Cardiac fibroblast (primary cell): ENCODE measurements around the gene RBM26.
A peak's percentile ranks its signal among the peaks of the same experiment; 100 is the strongest.
"Not testable (repeated sequence)": the region's sequence is repeated elsewhere in the genome, so short reads cannot be mapped to it uniquely, and the experiment has no call there.

ENCODE experiments used
- DNase-seq, 2 donors: peaks; one replicate each; pipeline versions ENCODE4 v3.0.0 to v3.0.0-alpha.2; 2010; ENCODE audit warnings: low read depth in 2 of 2
- H3K4me3 ChIP-seq, 2 donors: replicated peaks in 1 of 2; 1 replicate in 1 of 2; 2 replicates in 1 of 2; pipeline ENCODE4 v1.5.1; 2011; ENCODE audit warnings: low read depth in 2 of 2, low read length in 2 of 2, mild to moderate bottlenecking in 2 of 2, moderate library complexity in 1 of 2
- TF ChIP-seq, protein P1 (sequence below): IDR thresholded peaks from one replicate; pipeline ENCODE4 v1.5.1; 2011; ENCODE audit warnings: low read depth, mild to moderate bottlenecking, low read length, inconsistent platforms

The RBM26 gene

DNA sequence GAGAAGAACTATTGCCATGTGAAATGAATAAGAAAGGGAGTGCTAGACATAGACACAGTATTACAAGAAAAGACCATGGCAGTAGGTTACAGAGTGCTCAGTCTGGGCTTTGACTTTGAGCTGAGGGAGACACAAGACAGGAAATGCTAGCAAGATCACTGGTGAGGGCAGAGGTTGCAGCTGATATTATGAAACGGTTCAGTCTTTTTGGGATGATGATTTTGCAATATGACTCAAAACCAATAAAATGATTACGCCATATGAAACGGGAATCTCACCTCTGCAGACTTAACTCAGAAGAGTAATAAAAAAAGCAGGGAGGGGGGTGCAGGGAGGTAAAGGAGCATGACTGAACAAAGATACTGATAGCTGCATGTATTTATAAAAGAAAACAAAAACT is 123.1 kb downstream of the RBM26 start:
- TF ChIP-seq, protein P1, sequence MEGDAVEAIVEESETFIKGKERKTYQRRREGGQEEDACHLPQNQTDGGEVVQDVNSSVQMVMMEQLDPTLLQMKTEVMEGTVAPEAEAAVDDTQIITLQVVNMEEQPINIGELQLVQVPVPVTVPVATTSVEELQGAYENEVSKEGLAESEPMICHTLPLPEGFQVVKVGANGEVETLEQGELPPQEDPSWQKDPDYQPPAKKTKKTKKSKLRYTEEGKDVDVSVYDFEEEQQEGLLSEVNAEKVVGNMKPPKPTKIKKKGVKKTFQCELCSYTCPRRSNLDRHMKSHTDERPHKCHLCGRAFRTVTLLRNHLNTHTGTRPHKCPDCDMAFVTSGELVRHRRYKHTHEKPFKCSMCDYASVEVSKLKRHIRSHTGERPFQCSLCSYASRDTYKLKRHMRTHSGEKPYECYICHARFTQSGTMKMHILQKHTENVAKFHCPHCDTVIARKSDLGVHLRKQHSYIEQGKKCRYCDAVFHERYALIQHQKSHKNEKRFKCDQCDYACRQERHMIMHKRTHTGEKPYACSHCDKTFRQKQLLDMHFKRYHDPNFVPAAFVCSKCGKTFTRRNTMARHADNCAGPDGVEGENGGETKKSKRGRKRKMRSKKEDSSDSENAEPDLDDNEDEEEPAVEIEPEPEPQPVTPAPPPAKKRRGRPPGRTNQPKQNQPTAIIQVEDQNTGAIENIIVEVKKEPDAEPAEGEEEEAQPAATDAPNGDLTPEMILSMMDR = no peak
- no peak overlapping the region for H3K4me3 ChIP-seq
- DNase-seq = peak in 1 of 2 donors; percentile 13

DNA sequence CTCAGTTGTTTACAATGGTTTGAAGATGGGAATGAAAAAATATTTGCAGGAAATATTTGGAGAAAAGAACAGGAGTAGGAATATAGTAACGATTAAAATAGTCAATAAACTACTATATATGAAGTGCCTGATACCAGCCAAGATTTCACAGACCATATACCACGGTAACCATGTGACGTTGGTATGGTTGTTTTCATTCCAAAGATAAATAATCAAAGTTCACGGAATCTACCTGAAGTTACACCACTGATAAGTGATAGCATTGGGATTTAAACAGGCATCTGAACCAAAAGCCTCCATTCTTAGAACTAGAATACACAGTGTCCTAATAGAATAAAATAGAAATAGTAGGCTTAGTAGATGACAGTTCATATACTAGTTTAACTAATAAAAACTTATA is 123.5 kb downstream of the RBM26 start:
- DNase-seq = no peak
- no peak overlapping the region for H3K4me3 ChIP-seq
- TF ChIP-seq, protein P1 = no peak

DNA sequence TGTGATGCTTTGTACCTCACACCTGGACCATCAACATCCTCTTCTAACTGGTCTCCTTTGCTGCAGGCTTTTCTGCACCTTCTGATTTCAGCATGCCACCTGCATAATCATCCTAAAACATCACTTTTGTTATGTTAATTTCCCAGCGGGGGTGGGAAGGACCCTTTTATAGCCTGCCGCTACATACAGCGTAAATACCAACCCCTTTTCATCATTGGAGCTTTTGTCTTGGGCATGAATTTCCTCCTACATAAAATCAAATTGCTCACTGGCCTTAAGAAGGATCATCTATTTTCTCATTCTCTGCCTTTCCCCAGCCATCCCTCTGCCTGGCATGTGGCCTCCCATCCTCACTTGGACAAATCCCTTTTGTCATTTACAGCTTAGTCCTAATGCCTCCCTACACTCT is 124.7 kb downstream of the RBM26 start:
- TF ChIP-seq, protein P1 = no peak
- no peak for DNase-seq
- H3K4me3 ChIP-seq = no peak overlapping the region

DNA sequence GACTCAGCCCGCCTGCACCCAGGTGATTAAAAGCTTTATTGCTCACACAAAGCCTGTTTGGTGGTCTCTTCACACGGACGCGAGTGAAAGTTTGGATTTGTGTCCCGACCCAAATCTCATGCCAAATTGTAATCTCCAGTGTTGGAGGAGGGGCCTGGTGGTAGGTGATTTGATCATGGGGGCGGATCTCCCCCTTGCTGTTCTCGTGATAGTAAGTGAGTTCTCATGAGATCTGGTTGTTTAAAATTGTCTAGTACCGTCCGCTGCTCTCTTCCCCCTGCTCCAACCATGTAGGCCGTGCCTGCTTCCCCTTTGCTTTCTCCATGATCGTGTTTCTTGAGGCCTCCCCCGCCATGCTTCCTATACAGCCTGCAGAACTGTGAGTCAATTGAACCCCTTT is 126.3 kb downstream of the RBM26 start:
- H3K4me3 ChIP-seq, DNase-seq: not testable (repeated sequence)

DNA sequence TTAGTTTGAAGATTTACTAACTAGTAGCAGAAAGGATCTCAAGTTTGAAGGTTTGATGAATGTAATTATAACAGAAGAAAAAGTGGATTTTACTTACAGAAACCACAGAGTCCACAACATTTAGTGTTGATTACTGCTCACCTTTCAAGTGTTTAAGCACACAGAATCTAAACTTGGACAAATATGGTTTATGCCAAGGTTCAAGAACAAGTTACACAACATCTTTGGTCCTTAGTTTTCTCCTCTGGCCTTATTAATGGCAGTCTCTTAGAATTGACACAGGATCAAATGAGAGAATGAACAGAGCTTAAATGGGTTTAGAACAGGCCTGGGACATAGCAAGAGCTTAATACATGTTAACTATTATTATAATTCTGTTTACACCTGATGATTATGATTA is 133.0 kb downstream of the RBM26 start:
- no peak overlapping the region for H3K4me3 ChIP-seq
- no peak for DNase-seq
- TF ChIP-seq, protein P1 = no peak

DNA sequence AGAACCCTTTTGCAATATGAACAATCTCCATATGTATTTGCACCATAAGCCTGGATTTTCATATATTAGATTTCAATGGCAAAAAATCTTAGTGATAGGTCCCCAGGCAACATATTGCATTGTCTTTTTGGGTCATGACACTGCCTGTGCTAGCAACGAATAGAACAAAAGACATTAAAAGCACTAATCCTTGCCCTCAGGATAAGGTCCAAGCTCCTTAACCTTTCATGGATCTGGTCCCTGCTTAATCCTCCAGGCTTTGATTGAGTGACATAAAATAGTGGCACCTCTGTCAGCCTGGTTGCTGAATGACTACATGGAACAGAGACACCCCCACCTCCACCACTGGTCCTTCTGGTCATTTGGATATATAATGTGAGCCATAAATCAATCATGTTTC is 134.4 kb downstream of the RBM26 start:
- TF ChIP-seq, protein P1 = no peak

DNA sequence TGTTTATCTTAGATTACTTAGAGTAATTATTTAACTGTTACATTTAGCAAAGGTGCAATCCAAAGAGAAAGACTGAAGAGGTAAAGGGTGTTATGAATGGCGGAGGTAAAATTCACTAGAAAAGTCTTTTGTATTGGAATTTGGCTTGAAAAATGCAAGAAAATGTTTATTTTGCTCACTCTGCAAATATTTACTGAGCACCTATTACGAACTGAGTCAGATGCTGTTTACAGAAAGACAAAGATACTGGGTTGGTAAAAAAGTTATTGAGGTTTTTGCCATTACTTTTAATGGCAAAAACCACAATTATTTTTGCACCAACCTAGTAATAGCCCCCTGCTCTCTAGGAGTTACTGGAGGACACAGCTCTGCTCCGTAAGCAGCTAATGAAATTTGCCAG is 135.2 kb downstream of the RBM26 start:
- DNase-seq = no peak
- TF ChIP-seq, protein P1 = no peak
- H3K4me3 ChIP-seq = no peak overlapping the region

More for the DNA sequence above, 134.4 kb downstream of the RBM26 start:
- no peak overlapping the region for H3K4me3 ChIP-seq
- no peak for DNase-seq
